HAP-1 (cell line): ENCODE data around the gene COPS3.

Source experiments
- DNase-seq, 2 experiments: peaks; one replicate each; pipeline ENCODE4 v3.0.0-alpha.2; 2016 to 2020; ENCODE audit warnings: low spot score in 2 of 2
- H3K27me3 ChIP-seq: fragments of 250-450 bp; sonication (Bioruptor Pico); 2 replicates; pipeline ENCODE4 v1.5.1; 2020; ENCODE audit warnings: low read depth, mild to moderate bottlenecking, moderate library complexity
- H3K36me3 ChIP-seq: fragments of 250-450 bp; sonication (Bioruptor Pico); replicated peaks from 2 replicates; pipeline ENCODE4 v1.5.1; 2020; ENCODE audit warnings: mild to moderate bottlenecking
- H3K4me1 ChIP-seq: fragments of 250-450 bp; sonication (Bioruptor Pico); 2 replicates; pipeline ENCODE4 v1.5.1; 2020; ENCODE audit warnings: mild to moderate bottlenecking
- H3K4me3 ChIP-seq: fragments of 250-450 bp; sonication (Bioruptor Pico); 2 replicates; pipeline ENCODE4 v1.5.1; 2020; ENCODE audit warnings: mild to moderate bottlenecking, moderate library complexity
- H3K9me3 ChIP-seq: fragments of 250-450 bp; sonication (Bioruptor Pico); 2 replicates; pipeline ENCODE4 v1.5.1; 2020; ENCODE audit warnings: mild to moderate bottlenecking, moderate library complexity
- in situ Hi-C: fragments of 300-500 bp; cut with MboI; formaldehyde crosslinking; loops from 3 replicates; pipeline ENCODE4 v1.14.3; 2020; ENCODE audit warnings: low sequenced_read_pairs, inconsistent platforms, mixed read lengths

The COPS3 gene

DNA sequence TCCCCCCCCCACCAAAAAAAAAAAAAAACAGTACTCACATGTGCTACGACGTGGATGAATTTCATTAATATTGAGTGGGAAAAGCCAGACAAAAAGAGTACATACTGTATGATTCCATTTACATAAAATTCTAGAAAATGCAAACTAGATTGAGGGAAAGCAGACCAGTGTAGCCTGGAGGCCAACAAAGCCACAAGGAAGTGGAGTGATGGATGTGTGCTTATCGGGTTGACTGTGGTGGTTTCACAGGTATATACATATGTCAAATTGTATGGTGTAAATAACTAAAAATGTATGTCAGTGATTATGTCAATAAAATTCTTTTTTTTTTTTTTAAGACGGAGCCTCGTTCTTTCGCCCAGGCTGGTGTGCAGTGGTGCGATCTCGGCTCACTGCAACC, 73.0 kb downstream of the COPS3 start:
- H3K36me3 ChIP-seq = peaks cover 32% of the 10 kb centered on the region
- H3K27me3 ChIP-seq = no peaks in the 10 kb centered on the region
- in situ Hi-C loops = loop anchor here (5.0 to 10.0 kb wide), 2 partner anchors 56 to 203 kb away; no protein-coding TSS in a partner anchor
- H3K9me3 ChIP-seq = no peaks in the 10 kb centered on the region
- H3K4me3 ChIP-seq = no peak overlapping the region
- peaks cover 23% of the 10 kb centered on the region for H3K4me1 ChIP-seq
- DNase-seq = no peak

DNA sequence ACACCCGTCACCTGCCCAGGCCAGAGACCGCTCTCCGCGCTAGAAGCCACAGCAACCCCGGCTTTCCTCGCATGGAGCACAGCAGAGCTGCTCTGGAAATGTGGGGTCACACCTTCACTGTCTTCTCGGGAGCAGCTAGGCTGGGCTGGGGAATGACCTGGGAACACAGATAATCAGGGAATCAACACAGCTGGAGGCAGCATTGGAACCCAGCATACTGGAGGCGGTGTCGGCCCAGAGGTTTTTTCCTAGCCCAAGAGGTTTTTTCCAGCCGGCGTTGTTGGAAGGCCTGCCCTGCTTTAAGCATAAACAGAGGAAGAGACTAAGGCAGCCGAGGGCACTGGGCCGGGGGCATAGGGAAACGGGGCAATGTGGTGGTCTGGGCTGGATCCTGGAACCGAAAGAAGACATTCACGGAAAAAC, 74.1 kb downstream of the COPS3 start:
- DNase-seq = no peak
- Histone ChIP-seq H3K9me3 (no peaks in the 10 kb centered on the region), H3K36me3 (peaks cover 37% of the 10 kb centered on the region), H3K4me1 (peaks cover 23% of the 10 kb centered on the region), H3K27me3 (no peaks in the 10 kb centered on the region), H3K4me3 (peak overlapping the region; percentile 62; the same call in 1 of the 2 replicates)
- in situ Hi-C loops = loop anchor here (5.0 to 10.0 kb wide), 2 partner anchors 55 to 202 kb away; no protein-coding TSS in a partner anchor

DNA sequence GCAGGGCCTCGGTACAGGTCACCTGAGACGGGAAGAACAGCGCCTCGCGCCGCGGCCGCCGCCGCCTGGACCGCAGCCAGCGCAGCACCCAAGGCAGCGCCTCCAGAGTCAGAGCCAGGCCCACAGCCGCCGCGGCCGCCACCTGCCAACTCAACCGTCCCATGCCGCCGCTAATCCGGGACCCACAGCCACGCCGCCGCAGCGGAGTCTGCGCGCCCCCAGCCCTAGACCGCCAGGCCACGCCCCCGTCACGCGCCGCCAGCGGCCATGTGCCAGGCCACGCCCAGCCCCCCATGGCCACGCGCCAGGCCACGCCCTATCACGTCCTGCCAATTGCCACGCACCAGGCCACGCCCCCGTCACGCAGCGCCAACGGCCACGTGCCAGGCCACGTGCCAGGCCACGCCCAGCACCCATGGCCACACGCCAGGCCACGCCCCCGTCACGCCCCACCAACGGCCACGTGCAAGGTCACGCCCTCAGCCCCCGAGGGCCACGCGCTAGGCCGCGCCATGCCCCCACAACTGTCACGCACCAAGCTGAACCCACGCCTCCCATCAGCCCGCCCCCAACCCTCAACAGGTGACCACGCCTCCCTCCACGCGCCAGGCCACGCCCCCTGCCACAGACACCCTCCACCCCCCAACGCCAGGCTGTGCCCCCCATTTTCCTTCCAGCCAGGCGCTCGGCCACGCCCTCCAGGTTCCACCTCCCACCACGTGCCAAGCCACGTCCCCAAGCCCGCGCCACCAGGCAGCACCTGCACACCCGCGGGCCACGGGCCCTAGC, 74.7 kb downstream of the COPS3 start, which contains the start of gene PLD6:
TSS of gene PLD6 (minus strand) at position 210 of the 789 bp plus-strand sequence. CDS start at position 163, 47 bp downstream.
- Histone ChIP-seq H3K4me3 (peak within 1 kb of the TSS; percentile 62), H3K36me3 (peaks cover 40% of the 10 kb centered on the region), H3K27me3 (no peaks in the 10 kb centered on the region), H3K4me1 (peaks cover 23% of the 10 kb centered on the region), H3K9me3 (no peaks in the 10 kb centered on the region)
- in situ Hi-C loops = loop anchor here (5.0 to 10.0 kb wide), 2 partner anchors 54 to 202 kb away; no protein-coding TSS in a partner anchor
- peak; percentile 84 to 99 for DNase-seq

DNA sequence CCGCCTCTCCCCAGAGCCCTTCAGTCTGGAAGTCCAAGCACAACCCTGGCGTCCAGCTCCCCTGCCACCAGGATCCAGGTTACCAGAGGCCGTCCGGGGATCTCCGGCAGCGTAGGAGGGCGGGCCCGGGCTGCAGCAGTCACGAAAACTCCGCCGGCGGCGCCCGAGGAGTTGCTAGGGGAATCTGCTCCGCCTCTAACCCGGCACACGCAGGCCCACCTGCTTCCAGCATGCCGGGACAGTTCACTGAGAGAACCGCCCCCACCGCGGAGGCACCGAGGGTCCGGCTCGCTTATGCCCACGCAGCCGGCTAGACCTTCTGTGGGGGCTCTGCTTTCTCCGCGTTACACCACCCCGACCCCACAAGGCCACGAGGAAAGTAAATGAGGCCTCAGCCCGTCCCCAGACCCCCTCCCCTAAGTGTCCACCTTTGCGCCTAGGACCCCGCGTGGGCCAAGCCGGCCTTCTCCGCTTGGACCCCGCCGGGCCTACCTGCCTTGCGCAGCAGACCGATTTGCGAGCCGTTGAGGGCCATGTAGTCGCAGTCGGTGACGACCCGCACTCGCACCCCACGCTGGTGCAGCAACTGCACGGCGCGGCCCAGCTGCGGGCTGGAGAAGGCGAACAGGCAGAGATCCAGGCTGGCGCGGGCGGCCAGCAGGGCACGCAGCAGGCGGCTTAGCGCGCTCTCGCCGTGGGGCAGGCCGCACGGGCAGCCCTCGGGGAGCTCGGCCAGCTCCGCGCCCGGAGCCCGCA, 75.5 kb downstream of the COPS3 start:
- peak; percentile 80 to 88 for DNase-seq
- no peaks in the 10 kb centered on the region for H3K9me3 ChIP-seq
- no peaks in the 10 kb centered on the region for H3K27me3 ChIP-seq
- H3K36me3 ChIP-seq = peaks cover 46% of the 10 kb centered on the region
- peak overlapping the region; percentile 62 for H3K4me3 ChIP-seq
- H3K4me1 ChIP-seq = peaks cover 23% of the 10 kb centered on the region
- in situ Hi-C loops = loop anchor here (5.0 to 10.0 kb wide), 2 partner anchors 53 to 201 kb away; no protein-coding TSS in a partner anchor

DNA sequence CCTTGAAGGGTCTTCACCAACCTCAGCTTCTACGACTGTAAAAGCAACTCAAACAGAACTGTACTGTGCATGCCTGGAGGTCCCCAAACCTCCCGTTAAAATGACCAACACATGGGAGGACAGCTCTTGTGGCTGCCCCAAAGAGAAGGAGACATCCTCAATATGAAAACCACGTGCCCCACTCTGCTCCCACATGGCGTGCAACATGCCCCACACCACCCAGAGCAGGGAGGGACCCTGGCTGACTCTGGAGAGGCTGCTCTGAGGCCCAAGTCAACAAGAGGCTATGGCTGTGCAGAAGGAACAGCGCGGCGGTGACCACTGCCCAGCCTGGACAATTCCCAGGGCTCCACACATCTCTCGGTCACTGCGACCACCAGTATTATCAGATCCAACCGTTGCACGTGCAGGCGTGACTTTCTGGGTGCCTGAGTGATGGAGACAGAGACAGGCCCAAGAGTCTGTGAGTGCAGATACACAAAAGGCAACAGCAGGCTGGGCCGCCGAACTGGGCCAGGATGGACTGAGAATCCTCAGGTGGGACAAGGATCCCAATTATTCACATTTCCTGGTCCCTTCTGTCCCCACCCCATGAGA, 76.3 kb downstream of the COPS3 start:
- Histone ChIP-seq H3K4me3 (peak overlapping the region; percentile 62), H3K27me3 (no peaks in the 10 kb centered on the region), H3K9me3 (no peaks in the 10 kb centered on the region), H3K4me1 (peaks cover 23% of the 10 kb centered on the region), H3K36me3 (peaks cover 48% of the 10 kb centered on the region)
- DNase-seq = peak in 1 of 2 experiments; percentile 43
- in situ Hi-C loops = loop anchor here (5.0 to 10.0 kb wide), 2 partner anchors 52 to 200 kb away; no protein-coding TSS in a partner anchor

DNA sequence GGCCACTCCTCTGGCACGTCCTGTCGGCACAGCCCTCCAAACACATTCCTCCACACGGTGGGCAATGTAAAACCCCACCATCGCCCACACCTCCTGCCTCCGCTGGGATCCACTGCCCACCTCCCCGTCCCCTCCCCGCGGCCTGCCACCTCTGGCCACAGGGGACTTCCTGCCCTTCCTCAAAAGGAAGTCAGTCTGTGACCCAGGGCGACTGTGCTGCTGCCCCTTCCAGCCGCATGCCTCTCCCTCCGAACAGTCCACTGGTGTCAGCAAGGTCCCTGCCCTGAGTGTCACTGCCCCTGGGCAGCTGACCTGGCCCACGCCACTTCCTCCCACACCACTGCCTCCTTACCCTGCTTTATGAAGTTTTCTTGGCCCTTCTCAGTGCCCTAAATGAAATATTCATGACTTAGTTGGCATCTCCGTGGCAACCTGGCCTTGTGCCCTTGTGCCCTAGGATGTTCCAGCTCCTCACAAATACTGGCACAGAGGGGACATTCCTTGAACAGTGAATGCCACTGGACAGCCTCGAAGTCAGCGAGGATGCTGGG, 76.9 kb downstream of the COPS3 start:
- H3K36me3 ChIP-seq = peaks cover 54% of the 10 kb centered on the region
- DNase-seq = no peak
- peak overlapping the region; percentile 62 for H3K4me3 ChIP-seq
- H3K4me1 ChIP-seq = peaks cover 23% of the 10 kb centered on the region
- H3K9me3 ChIP-seq = no peaks in the 10 kb centered on the region
- in situ Hi-C loops = loop anchor here (10.0 kb wide), 1 partner anchor 199 kb away; no protein-coding TSS in a partner anchor
- H3K27me3 ChIP-seq = no peaks in the 10 kb centered on the region

- no peak for DNase-seq
- H3K27me3 ChIP-seq = no peaks in the 10 kb centered on the region
- no peak overlapping the region for H3K4me3 ChIP-seq
- no peaks in the 10 kb centered on the region for H3K9me3 ChIP-seq
- H3K4me1 ChIP-seq = peaks cover 23% of the 10 kb centered on the region
- H3K36me3 ChIP-seq = peaks cover 54% of the 10 kb centered on the region
- in situ Hi-C loops = loop anchor here (10.0 kb wide), 1 partner anchor 198 kb away; no protein-coding TSS in a partner anchor
Measured at GRCh38 chr17:17203173-17203730, 77.8 kb downstream of the COPS3 start.

DNA sequence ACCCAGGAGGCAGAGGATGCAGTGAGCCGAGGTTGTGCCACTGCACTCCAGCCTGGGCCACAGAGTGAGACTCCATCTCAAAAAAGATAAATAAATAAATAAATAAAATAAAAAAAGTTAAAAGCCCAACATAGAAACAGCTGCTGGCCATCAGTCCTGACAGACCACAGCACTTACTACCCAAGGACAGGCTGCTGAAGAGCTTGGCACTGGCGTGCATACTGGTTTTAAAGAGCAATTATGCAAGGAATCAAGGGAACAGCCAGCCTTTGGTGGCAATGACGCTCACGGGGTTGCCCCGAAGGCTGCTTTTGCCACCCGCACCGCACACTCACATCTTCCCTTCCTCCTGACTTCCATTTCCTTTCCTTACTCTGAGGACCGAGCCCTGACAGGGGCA, 79.1 kb downstream of the COPS3 start:
- Histone ChIP-seq H3K4me1 (peaks cover 21% of the 10 kb centered on the region), H3K9me3 (no peaks in the 10 kb centered on the region), H3K4me3 (no peak overlapping the region), H3K36me3 (peaks cover 54% of the 10 kb centered on the region), H3K27me3 (no peaks in the 10 kb centered on the region)
- in situ Hi-C loops = loop anchor here (10.0 kb wide), 1 partner anchor 197 kb away; no protein-coding TSS in a partner anchor
- DNase-seq = no peak

- Histone ChIP-seq H3K27me3 (no peaks in the 10 kb centered on the region), H3K36me3 (peaks cover 54% of the 10 kb centered on the region), H3K4me1 (peaks cover 15% of the 10 kb centered on the region), H3K4me3 (no peak overlapping the region), H3K9me3 (no peaks in the 10 kb centered on the region)
- in situ Hi-C loops = loop anchor here (10.0 kb wide), 1 partner anchor 196 kb away; no protein-coding TSS in a partner anchor
- no peak for DNase-seq
Measured at GRCh38 chr17:17201271-17201670, 79.8 kb downstream of the COPS3 start.

DNA sequence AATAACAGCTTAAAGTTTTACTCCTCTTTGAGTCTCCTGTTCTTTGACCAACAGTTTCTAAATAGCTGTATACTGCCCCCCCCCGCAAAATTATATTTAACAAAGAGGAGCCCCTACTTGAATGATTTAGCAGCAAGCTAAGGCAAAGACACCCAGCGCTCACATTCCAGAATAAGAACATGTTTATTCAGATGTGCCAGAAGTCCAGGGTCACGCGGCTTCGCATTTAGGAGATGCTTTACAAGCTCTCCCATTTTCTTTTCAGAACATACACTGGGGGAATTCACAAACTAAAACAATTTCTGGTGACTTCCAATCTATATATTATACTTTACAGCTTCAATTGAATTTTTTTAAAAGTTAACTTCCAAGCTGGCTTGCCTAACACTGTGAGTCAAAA, 80.2 kb downstream of the COPS3 start:
- H3K9me3 ChIP-seq = no peaks in the 10 kb centered on the region
- H3K4me3 ChIP-seq = no peak overlapping the region
- DNase-seq = no peak
- in situ Hi-C loops = loop anchor here (10.0 kb wide), 1 partner anchor 196 kb away; no protein-coding TSS in a partner anchor
- H3K36me3 ChIP-seq = peaks cover 54% of the 10 kb centered on the region
- H3K4me1 ChIP-seq = peaks cover 12% of the 10 kb centered on the region
- no peaks in the 10 kb centered on the region for H3K27me3 ChIP-seq

GRCh38 chr17:17200311-17200710, 80.7 kb downstream of the COPS3 start:
- Histone ChIP-seq H3K4me3 (no peak overlapping the region), H3K27me3 (no peaks in the 10 kb centered on the region), H3K36me3 (peaks cover 54% of the 10 kb centered on the region), H3K4me1 (peaks cover 12% of the 10 kb centered on the region), H3K9me3 (no peaks in the 10 kb centered on the region)
- in situ Hi-C loops = loop anchor here (10.0 kb wide), 1 partner anchor 196 kb away; no protein-coding TSS in a partner anchor
- no peak for DNase-seq

GRCh38 chr17:17198281-17198680, 82.8 kb downstream of the COPS3 start:
- Histone ChIP-seq H3K36me3 (peaks cover 35% of the 10 kb centered on the region), H3K4me1 (no peaks in the 10 kb centered on the region), H3K4me3 (no peak overlapping the region), H3K9me3 (no peaks in the 10 kb centered on the region), H3K27me3 (no peaks in the 10 kb centered on the region)
- in situ Hi-C loops = no loop called here
- no peak for DNase-seq

DNA sequence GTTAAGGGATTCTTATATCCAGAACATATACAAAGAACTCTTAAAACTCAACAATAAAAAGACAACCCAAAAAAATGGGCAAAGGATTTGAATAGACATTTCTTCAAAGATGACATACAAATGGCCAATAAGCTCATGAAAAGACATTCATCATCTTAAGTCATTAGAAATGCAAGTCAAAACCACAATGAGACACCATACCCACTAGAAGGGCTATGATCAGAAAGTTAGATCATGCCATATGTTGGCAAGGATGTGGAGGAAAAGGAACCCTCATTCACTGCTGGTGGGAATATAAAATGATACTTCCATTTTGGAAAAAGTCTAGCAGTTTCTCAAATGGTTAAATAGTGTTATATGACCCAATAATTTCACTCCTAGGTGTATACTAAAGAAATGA, 84.3 kb downstream of the COPS3 start:
- no peak for DNase-seq
- Histone ChIP-seq H3K4me1 (peaks cover 7% of the 10 kb centered on the region), H3K27me3 (no peaks in the 10 kb centered on the region), H3K36me3 (peaks cover 20% of the 10 kb centered on the region), H3K9me3 (no peaks in the 10 kb centered on the region), H3K4me3 (no peak overlapping the region)
- in situ Hi-C loops = no loop called here
